Measurements from ENCODE around the gene ARHGAP24.
A peak's percentile ranks its signal among the peaks of the same experiment; 100 is the strongest.

The ARHGAP24 gene

DNA sequence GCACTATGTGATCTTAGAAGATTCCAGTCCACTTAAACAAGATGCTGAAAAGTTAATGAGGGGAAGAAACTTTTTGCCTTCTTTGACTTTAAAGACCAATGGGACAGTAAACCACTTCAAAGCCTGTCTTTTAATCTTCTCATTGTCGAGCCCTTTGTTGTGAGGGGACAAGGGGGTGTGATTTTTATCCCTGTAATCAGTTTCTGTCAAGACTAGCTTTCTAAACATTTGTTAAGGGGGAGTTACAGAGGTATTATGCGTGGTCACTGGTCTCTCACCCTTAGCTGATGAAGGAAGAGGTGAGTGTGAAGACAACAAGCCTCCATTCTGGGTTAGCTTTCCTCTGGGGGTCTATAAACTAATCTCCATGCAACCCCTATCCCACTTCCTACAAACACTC lies 409.3 kb downstream of the ARHGAP24 start:
- Histone ChIP-seq H3K18ac (ENCODE audit: low read length) (no peak overlapping the region), H3K36me3 (ENCODE audit: control insufficient read depth, insufficient read depth, low read length) (no peaks in the 10 kb centered on the region), H3K4me1 (ENCODE audit: control insufficient read depth, low read depth, low read length) (peaks cover 8% of the 10 kb centered on the region), H3K4me3 (ENCODE audit: low read length) (no peak overlapping the region), H3K56ac (ENCODE audit: low read length) (no peak overlapping the region), H3K79me1 (ENCODE audit: low read length) (no peaks in the 10 kb centered on the region), H2AK5ac (ENCODE audit: low read length) (no peak overlapping the region), H3K9ac (ENCODE audit: low read length) (no peak overlapping the region), H2BK120ac (ENCODE audit: low read depth, low read length) (no peak overlapping the region), H4K5ac (ENCODE audit: low read length) (no peak overlapping the region), H2BK15ac (replicated peaks; ENCODE audit: low read depth) (no peak overlapping the region), H3K27me3 (ENCODE audit: insufficient read depth, low read length, poor library complexity) (no peaks in the 10 kb centered on the region), H3K27ac (ENCODE audit: low read depth, low read length) (no peak overlapping the region), H3K4me2 (ENCODE audit: low read length) (no peak overlapping the region), H3K23ac (ENCODE audit: low read length) (no peak overlapping the region), H2BK5ac (ENCODE audit: low read length) (no peak overlapping the region), H3K4ac (ENCODE audit: low read depth, low read length) (no peak overlapping the region), H3K79me2 (ENCODE audit: control insufficient read depth, insufficient read depth, low read length) (no peaks in the 10 kb centered on the region), H4K8ac (ENCODE audit: low read depth, low read length) (no peak overlapping the region)
- DNase-seq, result peak; percentile 86
- no CpG with 5 or more reads among the region's 2 CpGs for WGBS (ENCODE audit: extremely low coverage, insufficient coverage, low lambda C conversion rate)

DNA sequence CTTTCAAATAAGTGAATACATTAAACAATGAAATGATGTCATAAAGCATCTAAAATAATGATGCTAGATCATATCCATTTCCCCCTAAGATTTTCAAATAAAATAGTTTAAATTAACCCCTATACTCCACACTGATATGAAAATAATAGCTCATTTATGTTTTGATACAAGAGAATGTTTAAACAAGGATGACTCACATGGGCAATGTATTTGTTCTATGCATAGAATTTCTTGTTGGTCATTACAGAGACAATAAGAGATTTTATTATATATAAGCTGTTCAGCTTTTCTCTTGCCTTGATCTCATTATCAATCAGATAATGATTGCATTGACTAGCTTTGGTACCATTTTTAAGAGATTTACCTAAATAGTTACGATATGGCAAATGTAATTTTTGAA lies 411.7 kb downstream of the ARHGAP24 start:
- Histone ChIP-seq H3K4me2 (ENCODE audit: low read length) (no peak overlapping the region), H3K56ac (ENCODE audit: low read length) (no peak overlapping the region), H3K18ac (ENCODE audit: low read length) (no peak overlapping the region), H3K79me1 (ENCODE audit: low read length) (no peaks in the 10 kb centered on the region), H3K4me1 (ENCODE audit: control insufficient read depth, low read depth, low read length) (peaks cover 14% of the 10 kb centered on the region), H2BK15ac (replicated peaks; ENCODE audit: low read depth) (no peak overlapping the region), H2BK5ac (ENCODE audit: low read length) (no peak overlapping the region), H2AK5ac (ENCODE audit: low read length) (no peak overlapping the region), H3K79me2 (ENCODE audit: control insufficient read depth, insufficient read depth, low read length) (no peaks in the 10 kb centered on the region), H4K5ac (ENCODE audit: low read length) (no peak overlapping the region), H2BK120ac (ENCODE audit: low read depth, low read length) (no peak overlapping the region), H3K27me3 (ENCODE audit: insufficient read depth, low read length, poor library complexity) (no peaks in the 10 kb centered on the region), H3K27ac (ENCODE audit: low read depth, low read length) (no peak overlapping the region), H3K4ac (ENCODE audit: low read depth, low read length) (no peak overlapping the region), H4K8ac (ENCODE audit: low read depth, low read length) (no peak overlapping the region), H3K23ac (ENCODE audit: low read length) (no peak overlapping the region), H3K9ac (ENCODE audit: low read length) (no peak overlapping the region), H3K36me3 (ENCODE audit: control insufficient read depth, insufficient read depth, low read length) (no peaks in the 10 kb centered on the region), H3K4me3 (ENCODE audit: low read length) (no peak overlapping the region)
- no peak for DNase-seq
- WGBS (ENCODE audit: extremely low coverage, insufficient coverage, low lambda C conversion rate), result no CpG with 5 or more reads among the region's 1 CpG

DNA sequence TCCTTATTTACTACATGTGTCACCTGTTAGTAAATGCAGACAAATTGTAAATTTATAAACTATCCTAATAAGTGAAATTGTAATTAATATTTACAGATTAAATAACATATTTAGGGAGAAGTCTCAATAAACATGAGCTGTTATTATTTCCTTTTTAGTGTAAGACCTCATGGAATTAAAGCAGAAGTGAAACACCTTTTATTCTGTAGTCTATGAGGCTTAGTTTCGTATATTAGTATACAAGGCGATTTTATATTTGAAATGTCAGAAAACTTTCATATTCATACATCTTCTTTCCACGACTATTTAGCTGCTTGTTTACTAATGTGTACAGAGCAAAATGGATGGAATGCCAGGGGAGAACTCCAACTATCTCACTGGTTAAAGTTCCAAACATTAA lies 414.4 kb downstream of the ARHGAP24 start:
- Histone ChIP-seq H3K27ac (ENCODE audit: low read depth, low read length) (no peak overlapping the region), H3K79me1 (ENCODE audit: low read length) (no peaks in the 10 kb centered on the region), H3K36me3 (ENCODE audit: control insufficient read depth, insufficient read depth, low read length) (no peaks in the 10 kb centered on the region), H3K4ac (ENCODE audit: low read depth, low read length) (no peak overlapping the region), H3K27me3 (ENCODE audit: insufficient read depth, low read length, poor library complexity) (no peaks in the 10 kb centered on the region), H3K4me3 (ENCODE audit: low read length) (no peak overlapping the region), H2BK5ac (ENCODE audit: low read length) (no peak overlapping the region), H3K56ac (ENCODE audit: low read length) (no peak overlapping the region), H2BK15ac (replicated peaks; ENCODE audit: low read depth) (no peak overlapping the region), H3K79me2 (ENCODE audit: control insufficient read depth, insufficient read depth, low read length) (no peaks in the 10 kb centered on the region), H4K8ac (ENCODE audit: low read depth, low read length) (no peak overlapping the region), H2BK120ac (ENCODE audit: low read depth, low read length) (no peak overlapping the region), H4K5ac (ENCODE audit: low read length) (no peak overlapping the region), H3K4me2 (ENCODE audit: low read length) (no peak overlapping the region), H3K4me1 (ENCODE audit: control insufficient read depth, low read depth, low read length) (peaks cover 7% of the 10 kb centered on the region), H3K23ac (ENCODE audit: low read length) (no peak overlapping the region), H3K18ac (ENCODE audit: low read length) (no peak overlapping the region), H3K9ac (ENCODE audit: low read length) (no peak overlapping the region), H2AK5ac (ENCODE audit: low read length) (no peak overlapping the region)
- DNase-seq, result no peak
- no CpG with 5 or more reads among the region's 3 CpGs for WGBS (ENCODE audit: extremely low coverage, insufficient coverage, low lambda C conversion rate)

DNA sequence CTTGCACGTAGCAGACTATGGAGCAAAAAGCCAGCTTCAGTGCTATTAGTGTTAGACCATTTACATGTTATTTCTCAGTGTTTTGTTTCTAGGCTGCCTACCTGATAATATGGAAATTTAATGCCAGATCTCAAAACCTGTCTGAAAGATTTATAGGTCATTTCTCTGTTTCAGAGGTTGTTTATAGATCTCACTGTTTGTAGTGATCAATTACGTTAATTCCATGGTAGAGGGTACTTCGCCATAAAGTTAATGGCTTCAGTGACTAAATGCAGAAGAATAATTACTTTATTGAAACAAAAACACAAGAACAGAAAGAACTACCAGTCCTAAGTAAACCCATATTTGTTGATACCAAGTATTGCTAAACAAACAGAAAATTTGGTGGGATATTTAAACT lies 420.8 kb downstream of the ARHGAP24 start:
- Histone ChIP-seq H3K27me3 (ENCODE audit: insufficient read depth, low read length, poor library complexity) (no peaks in the 10 kb centered on the region), H3K9ac (ENCODE audit: low read length) (no peak overlapping the region), H3K79me2 (ENCODE audit: control insufficient read depth, insufficient read depth, low read length) (no peaks in the 10 kb centered on the region), H2BK120ac (ENCODE audit: low read depth, low read length) (no peak overlapping the region), H3K18ac (ENCODE audit: low read length) (no peak overlapping the region), H3K56ac (ENCODE audit: low read length) (no peak overlapping the region), H3K4me3 (ENCODE audit: low read length) (no peak overlapping the region), H3K4me1 (ENCODE audit: control insufficient read depth, low read depth, low read length) (peaks cover 2% of the 10 kb centered on the region), H2BK5ac (ENCODE audit: low read length) (no peak overlapping the region), H2BK15ac (replicated peaks; ENCODE audit: low read depth) (no peak overlapping the region), H2AK5ac (ENCODE audit: low read length) (no peak overlapping the region), H4K5ac (ENCODE audit: low read length) (no peak overlapping the region), H3K36me3 (ENCODE audit: control insufficient read depth, insufficient read depth, low read length) (no peaks in the 10 kb centered on the region), H3K4ac (ENCODE audit: low read depth, low read length) (no peak overlapping the region), H4K8ac (ENCODE audit: low read depth, low read length) (no peak overlapping the region), H3K27ac (ENCODE audit: low read depth, low read length) (no peak overlapping the region), H3K79me1 (ENCODE audit: low read length) (no peaks in the 10 kb centered on the region), H3K4me2 (ENCODE audit: low read length) (no peak overlapping the region), H3K23ac (ENCODE audit: low read length) (no peak overlapping the region)
- no CpG with 5 or more reads among the region's 3 CpGs for WGBS (ENCODE audit: extremely low coverage, insufficient coverage, low lambda C conversion rate)
- DNase-seq, result no peak

DNA sequence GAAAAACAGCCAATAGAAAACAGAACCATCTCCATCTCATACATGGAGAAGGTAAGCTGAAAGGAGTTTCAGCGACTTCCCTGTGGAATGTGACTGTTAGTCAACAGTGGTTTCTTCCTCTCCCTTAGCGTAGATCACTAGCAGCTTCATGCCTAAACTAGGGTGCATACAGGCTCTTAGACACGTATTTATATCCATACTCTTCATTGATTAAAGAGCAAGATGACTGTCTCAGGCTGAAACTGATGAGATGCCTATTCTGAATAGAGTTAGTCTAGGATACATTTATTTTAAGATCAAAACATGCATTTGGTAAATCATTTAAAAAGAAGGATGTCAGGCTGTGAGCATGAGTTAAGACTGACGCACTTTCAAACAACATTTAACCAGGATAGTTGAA lies 423.3 kb downstream of the ARHGAP24 start:
- Histone ChIP-seq H3K27ac (ENCODE audit: low read depth, low read length) (no peak overlapping the region), H3K4ac (ENCODE audit: low read depth, low read length) (no peak overlapping the region), H3K18ac (ENCODE audit: low read length) (no peak overlapping the region), H2BK15ac (replicated peaks; ENCODE audit: low read depth) (no peak overlapping the region), H3K4me3 (ENCODE audit: low read length) (no peak overlapping the region), H3K56ac (ENCODE audit: low read length) (no peak overlapping the region), H2BK5ac (ENCODE audit: low read length) (no peak overlapping the region), H3K27me3 (ENCODE audit: insufficient read depth, low read length, poor library complexity) (no peaks in the 10 kb centered on the region), H4K5ac (ENCODE audit: low read length) (no peak overlapping the region), H3K4me2 (ENCODE audit: low read length) (no peak overlapping the region), H3K79me1 (ENCODE audit: low read length) (no peaks in the 10 kb centered on the region), H3K9ac (ENCODE audit: low read length) (no peak overlapping the region), H3K36me3 (ENCODE audit: control insufficient read depth, insufficient read depth, low read length) (no peaks in the 10 kb centered on the region), H2AK5ac (ENCODE audit: low read length) (no peak overlapping the region), H3K79me2 (ENCODE audit: control insufficient read depth, insufficient read depth, low read length) (no peaks in the 10 kb centered on the region), H3K23ac (ENCODE audit: low read length) (no peak overlapping the region), H4K8ac (ENCODE audit: low read depth, low read length) (no peak overlapping the region), H3K4me1 (ENCODE audit: control insufficient read depth, low read depth, low read length) (no peaks in the 10 kb centered on the region), H2BK120ac (ENCODE audit: low read depth, low read length) (no peak overlapping the region)
- DNase-seq, result no peak
- WGBS (ENCODE audit: extremely low coverage, insufficient coverage, low lambda C conversion rate), result no CpG with 5 or more reads among the region's 4 CpGs

DNA sequence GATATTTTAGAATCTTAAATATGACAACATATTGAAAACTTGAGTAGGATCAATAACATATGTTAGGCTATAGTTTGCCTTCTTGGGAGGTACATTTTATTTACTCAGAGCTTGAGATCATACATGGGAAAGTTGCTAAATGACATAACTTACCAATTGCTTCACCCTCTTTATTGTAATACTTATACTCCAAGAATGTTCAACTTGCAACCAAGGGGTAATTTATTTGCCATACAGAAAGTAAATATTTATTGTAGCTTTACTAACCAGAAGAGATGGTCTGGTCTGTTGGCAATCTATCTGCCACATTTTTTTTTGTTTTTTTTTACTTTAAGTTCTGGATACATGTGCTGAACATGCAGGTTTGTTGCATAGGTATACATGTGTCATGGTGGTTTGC lies 426.6 kb downstream of the ARHGAP24 start:
- Histone ChIP-seq H3K36me3 (ENCODE audit: control insufficient read depth, insufficient read depth, low read length) (no peaks in the 10 kb centered on the region), H4K8ac (ENCODE audit: low read depth, low read length) (no peak overlapping the region), H3K79me1 (ENCODE audit: low read length) (no peaks in the 10 kb centered on the region), H2BK120ac (ENCODE audit: low read depth, low read length) (no peak overlapping the region), H3K23ac (ENCODE audit: low read length) (no peak overlapping the region), H3K9ac (ENCODE audit: low read length) (no peak overlapping the region), H2BK15ac (replicated peaks; ENCODE audit: low read depth) (no peak overlapping the region), H3K79me2 (ENCODE audit: control insufficient read depth, insufficient read depth, low read length) (no peaks in the 10 kb centered on the region), H3K27me3 (ENCODE audit: insufficient read depth, low read length, poor library complexity) (no peaks in the 10 kb centered on the region), H3K4ac (ENCODE audit: low read depth, low read length) (no peak overlapping the region), H3K18ac (ENCODE audit: low read length) (no peak overlapping the region), H2AK5ac (ENCODE audit: low read length) (no peak overlapping the region), H3K27ac (ENCODE audit: low read depth, low read length) (no peak overlapping the region), H4K5ac (ENCODE audit: low read length) (no peak overlapping the region), H3K56ac (ENCODE audit: low read length) (no peak overlapping the region), H3K4me1 (ENCODE audit: control insufficient read depth, low read depth, low read length) (no peaks in the 10 kb centered on the region), H3K4me2 (ENCODE audit: low read length) (no peak overlapping the region), H3K4me3 (ENCODE audit: low read length) (no peak overlapping the region), H2BK5ac (ENCODE audit: low read length) (no peak overlapping the region)
- no peak for DNase-seq

Data from mesendoderm (in vitro differentiated cells).